HG03571 (cell line): ENCODE measurements around the gene HDAC4.
"Not testable (repeated sequence)": the region's sequence is repeated elsewhere in the genome, so short reads cannot be mapped to it uniquely, and the experiment has no call there.

Source experiments
- ATAC-seq: cut with Tn5 transposase; IDR thresholded peaks from one replicate; pipeline ENCODE4 v1.9.1; 2021; ENCODE audit not compliant: unreplicated experiment

Gene HDAC4

GRCh38 chr2:239180526-239181073, 220.2 kb downstream of the HDAC4 start:
- no peak for ATAC-seq

- ATAC-seq = no peak
Measured at GRCh38 chr2:239179851-239180371, 220.9 kb downstream of the HDAC4 start.

- ATAC-seq = no peak
Measured at GRCh38 chr2:239178954-239179353, 221.9 kb downstream of the HDAC4 start.

GRCh38 chr2:239178484-239178883, 222.3 kb downstream of the HDAC4 start:
- ATAC-seq = no peak

- no peak for ATAC-seq
Measured at GRCh38 chr2:239177908-239178307, 222.9 kb downstream of the HDAC4 start.

DNA sequence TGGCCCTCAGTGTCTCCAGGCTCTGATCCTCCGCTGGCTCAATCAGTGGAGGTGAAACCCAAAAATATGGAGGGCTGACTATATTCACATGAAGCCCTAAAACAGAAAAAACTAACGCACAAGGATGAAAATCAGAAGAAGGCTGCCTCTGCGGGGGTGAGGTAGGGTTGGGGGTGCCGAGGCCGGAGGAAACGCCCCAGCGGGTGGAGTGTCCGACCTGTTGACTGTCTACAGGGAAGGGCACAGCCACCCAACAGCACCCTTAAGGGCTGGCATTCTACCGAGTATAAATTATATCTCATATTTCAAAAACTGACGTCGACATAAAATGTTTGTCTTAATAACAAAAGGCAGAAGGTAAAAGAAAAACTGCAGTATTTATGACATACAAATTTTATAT, 223.5 kb downstream of the HDAC4 start:
- ATAC-seq = no peak

DNA sequence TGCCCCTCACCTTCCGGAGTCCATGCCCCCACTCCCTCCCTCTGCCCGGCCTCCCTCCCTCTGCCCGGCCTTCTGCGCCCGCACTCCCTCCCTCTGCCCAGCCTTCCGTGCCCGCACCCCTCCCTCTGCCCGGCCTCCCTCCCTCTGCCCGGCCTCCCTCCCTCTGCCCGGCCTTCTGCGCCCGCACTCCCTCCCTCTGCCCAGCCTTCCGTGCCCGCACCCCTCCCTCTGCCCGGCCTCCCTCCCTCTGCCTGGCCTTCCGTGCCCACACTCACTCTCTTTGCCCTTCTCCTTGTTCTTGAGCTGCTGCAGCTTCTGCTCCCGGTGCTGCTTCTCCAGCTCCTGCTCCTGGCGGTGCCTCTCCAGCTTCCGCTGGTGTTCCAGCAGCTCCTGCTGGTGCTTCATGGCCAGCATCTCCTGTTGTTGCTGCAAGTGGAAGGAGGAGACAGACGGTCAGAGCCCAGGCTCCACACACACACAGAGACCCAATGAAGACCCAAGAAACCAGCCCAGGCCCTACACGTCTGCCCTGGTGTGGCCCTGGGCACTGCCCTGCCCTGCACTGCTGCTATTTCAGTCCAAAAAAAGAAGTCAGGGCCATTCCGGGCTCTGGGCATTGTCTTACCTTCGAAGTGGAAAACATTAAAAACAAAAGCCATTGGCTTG, 224.5 kb downstream of the HDAC4 start:
- not testable (repeated sequence) for ATAC-seq

GRCh38 chr2:239175181-239175580, 225.6 kb downstream of the HDAC4 start:
- ATAC-seq = no peak

- no peak for ATAC-seq
Measured at GRCh38 chr2:239173301-239173700, 227.5 kb downstream of the HDAC4 start.

DNA sequence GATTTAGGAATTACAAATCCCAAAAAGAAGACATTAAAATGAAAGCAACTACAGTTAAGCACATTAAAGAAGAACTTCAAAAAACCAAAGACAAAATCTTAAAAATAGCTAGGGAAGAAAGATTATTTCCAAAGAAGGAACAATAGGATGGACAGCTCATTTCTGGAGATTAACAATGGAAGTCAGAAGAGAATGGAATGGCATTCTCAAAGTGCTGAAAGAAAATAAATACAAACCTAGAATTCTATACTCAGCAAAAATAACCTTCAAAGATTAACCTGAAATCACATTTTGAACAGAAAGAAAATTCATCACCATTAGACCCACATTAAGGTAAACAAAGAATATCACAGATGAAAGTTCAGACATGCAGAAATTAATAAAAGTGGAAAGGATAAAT, 229.2 kb downstream of the HDAC4 start:
- ATAC-seq = no peak

GRCh38 chr2:239169311-239170048, 231.3 kb downstream of the HDAC4 start:
- no peak for ATAC-seq

- ATAC-seq = no peak
Measured at GRCh38 chr2:239168575-239168974, 232.2 kb downstream of the HDAC4 start.

DNA sequence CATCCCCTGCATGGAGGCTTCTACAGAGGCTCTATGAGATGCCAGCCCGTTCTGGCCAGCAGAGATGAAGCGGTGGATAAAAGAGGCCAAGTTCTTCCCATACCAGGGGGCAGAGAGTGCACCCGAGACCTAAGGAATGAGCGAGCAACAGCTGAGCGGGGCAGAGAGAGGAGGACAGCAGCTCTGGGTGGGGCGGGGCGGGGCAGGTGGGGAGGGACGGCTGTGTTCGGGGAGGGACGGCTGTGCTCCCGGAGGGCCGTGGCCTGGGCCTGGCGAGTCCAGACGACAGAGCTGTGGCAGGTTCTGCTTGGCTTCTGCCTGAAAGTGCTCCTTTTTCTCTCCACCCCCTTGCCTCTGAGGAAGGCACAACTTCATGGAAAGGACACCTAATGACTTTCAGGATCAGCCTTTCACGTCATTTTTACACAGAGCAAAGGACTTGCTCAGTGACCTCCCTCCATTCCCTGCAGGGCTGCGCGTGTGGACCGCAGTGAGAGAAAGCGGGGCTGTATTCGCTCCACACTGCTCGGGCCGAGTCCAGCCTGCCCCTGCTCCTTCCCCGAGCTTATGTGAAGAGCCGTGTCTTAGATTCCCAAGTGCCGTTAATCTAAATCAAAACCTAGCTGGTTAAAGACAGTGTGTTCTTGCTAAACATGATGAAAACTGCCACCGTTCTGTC, 232.9 kb downstream of the HDAC4 start:
- ATAC-seq = no peak

DNA sequence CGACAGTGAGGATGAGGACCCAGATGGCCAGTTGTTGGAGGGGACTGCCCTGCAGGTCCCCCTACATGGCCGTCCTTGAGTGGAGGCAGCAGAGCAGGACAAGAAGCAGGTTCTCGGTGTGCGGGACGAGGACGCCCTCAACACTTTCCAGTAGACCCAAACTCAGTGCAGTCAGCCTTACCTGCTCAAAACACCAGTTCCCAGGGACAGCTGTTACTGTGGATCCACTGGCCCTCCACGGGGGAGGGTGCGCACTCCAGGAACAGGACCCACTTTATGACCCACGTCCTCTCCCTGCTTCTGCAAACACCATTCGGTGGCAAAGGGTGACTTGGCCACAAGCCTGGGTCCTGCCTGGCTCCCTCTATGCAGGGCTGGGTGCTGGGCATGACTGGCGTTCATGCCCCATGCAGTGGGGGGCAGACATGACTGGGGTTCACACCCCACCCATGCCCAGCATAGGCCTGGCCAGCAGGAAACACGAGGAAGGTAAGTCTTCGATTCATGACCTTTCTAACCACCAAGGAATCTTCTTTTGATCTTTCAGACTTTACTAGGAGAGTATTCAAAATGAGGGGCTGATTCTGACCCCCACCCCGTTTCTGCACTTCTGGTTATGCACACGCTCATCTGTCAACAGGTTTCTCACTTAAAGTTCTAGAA, 233.7 kb downstream of the HDAC4 start:
- no peak for ATAC-seq

- ATAC-seq = no peak
Measured at GRCh38 chr2:239166201-239166834, 234.5 kb downstream of the HDAC4 start.

DNA sequence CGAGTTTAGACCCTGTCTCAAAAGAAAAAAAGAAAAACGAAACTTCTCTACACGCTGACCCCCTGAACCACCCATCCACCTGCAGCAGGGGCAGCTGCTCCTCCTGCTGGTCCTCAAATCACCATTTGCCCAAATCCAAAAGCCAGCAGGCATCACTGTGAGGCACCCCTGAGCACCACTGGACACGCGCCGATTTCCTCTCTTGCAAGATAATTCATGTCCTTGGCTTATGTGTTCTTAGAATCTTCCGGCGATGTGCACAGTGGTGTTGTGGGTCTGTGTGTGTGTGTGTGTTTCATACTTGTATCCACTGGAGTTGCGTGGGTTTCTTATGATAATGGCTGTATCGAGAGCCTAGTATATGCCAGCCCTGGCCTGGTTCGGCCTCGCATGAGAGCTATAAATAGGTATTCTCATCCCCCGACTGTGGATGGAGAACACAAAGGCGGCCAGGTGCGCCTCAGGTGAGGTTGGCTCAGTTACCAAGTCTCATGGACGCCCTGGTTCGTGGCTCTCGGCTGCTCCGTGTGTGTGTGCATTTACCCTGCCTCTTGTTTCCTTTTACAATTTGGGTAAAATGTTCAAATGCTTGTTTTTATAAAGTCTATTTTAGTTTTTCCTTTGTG, 235.5 kb downstream of the HDAC4 start:
- ATAC-seq = no peak

- ATAC-seq = no peak
Measured at GRCh38 chr2:239164335-239164871, 236.4 kb downstream of the HDAC4 start.

GRCh38 chr2:239163688-239164334, 237.0 kb downstream of the HDAC4 start:
- ATAC-seq = no peak

GRCh38 chr2:239162976-239163687, 237.7 kb downstream of the HDAC4 start:
- no peak for ATAC-seq
